A549 (cell line): Measurements from ENCODE around the gene CCDC154. TPM values are rescaled to one million over a fixed set of nuclear protein-coding genes. Genes with fewer than 3 reads are reported as not detected.

Source experiments
- ATAC-seq, 2 experiments: fragments of 200-7000 bp in 1 of 2; fragments of >200 bp in 1 of 2; cut with Nextera tagmentation in 1 of 2; cut with Tn5 transposase in 1 of 2; 3 replicates each; pipeline versions ENCODE4 v1.8.0 to v1.9.1; 2018 to 2020; ENCODE audit warnings: mild to moderate bottlenecking in 1 of 2, moderate library complexity in 1 of 2
- CTCF ChIA-PET: fragments of 300-600 bp; sonication (Branson Sonifier 250); formaldehyde crosslinking; extraction: SDS; loops from one replicate; lab custom pipeline; 2021; ENCODE audit warnings: antibody characterized with exemption, inconsistent platforms; lab: Yijun Ruan, JAX
- POLR2A ChIA-PET: fragments of 350-600 bp; formaldehyde crosslinking; extraction: SDS; loops from one replicate; lab custom pipeline; 2021; ENCODE audit warnings: antibody characterized with exemption, inconsistent platforms; lab: Yijun Ruan, JAX
- DNase-seq, 2 experiments: peaks; one replicate each; pipeline versions ENCODE4 v3.0.0 to v3.0.0-alpha.2; 2011 to 2016; ENCODE audit warnings: low read depth in 1 of 2, low spot score in 1 of 2
- FAIRE-seq: peaks from 2 replicates; lab custom pipeline; 2011; peaks lifted over from hg19 to GRCh38; lab: Jason Lieb, UNC
- H3K27ac ChIP-seq, 2 experiments: fragments of >200 bp; sonication (Bioruptor Twin); formaldehyde crosslinking; 3 replicates each; pipeline ENCODE4 v1.5.1; 2016 to 2017
- H3K4me1 ChIP-seq: fragments of >200 bp; sonication (Bioruptor Twin); formaldehyde crosslinking; 3 replicates; pipeline ENCODE4 v1.6.1; 2016
- H3K4me2 ChIP-seq: fragments of >200 bp; sonication (Bioruptor Twin); formaldehyde crosslinking; 3 replicates; pipeline ENCODE4 v1.6.1; 2016
- H3K4me3 ChIP-seq: fragments of >200 bp; sonication (Bioruptor Twin); formaldehyde crosslinking; 3 replicates; pipeline ENCODE4 v1.5.1; 2016
- H3K9me3 ChIP-seq: fragments of >200 bp; sonication (Bioruptor Twin); formaldehyde crosslinking; 3 replicates; pipeline ENCODE4 v1.6.1; 2016
- CHD2 ChIP-seq: fragments of 150-350 bp; IDR thresholded peaks from 2 replicates; pipeline ENCODE4 v1.6.1; 2014; ENCODE audit warnings: low read length; ENCODE audit not compliant: partially characterized antibody
- CHD4 ChIP-seq: fragments of 200-600 bp; sonication (generic); IDR thresholded peaks from 2 replicates; pipeline ENCODE4 v1.6.1; 2016; ENCODE audit warnings: antibody characterized with exemption, mild to moderate bottlenecking, borderline replicate concordance
- ESRRA ChIP-seq: fragments of 150-350 bp; IDR thresholded peaks from 2 replicates; pipeline ENCODE4 v1.6.1; 2014; ENCODE audit warnings: mild to moderate bottlenecking, low read length, borderline replicate concordance
- FOSL2 ChIP-seq, 2 experiments: fragments of 450-650 bp in 1 of 2; fragments of >200 bp in 1 of 2; sonication (Bioruptor Twin) in 1 of 2; formaldehyde crosslinking; IDR thresholded peaks; 2 replicates each; pipeline versions ENCODE4 v1.5.0 to v1.6.1; 2016 to 2020; ENCODE audit warnings: mild to moderate bottlenecking in 1 of 2, moderate library complexity in 1 of 2
- HEYL ChIP-seq: fragments of 250-450 bp; sonication (Bioruptor Pico); IDR thresholded peaks from 2 replicates; pipeline ENCODE4 v1.8.0; 2021; ENCODE audit warnings: mild to moderate bottlenecking, moderate library complexity
- HOXB13 ChIP-seq: fragments of 250-450 bp; sonication (Bioruptor Pico); IDR thresholded peaks from 2 replicates; pipeline ENCODE4 v1.5.0; 2020; ENCODE audit warnings: low read depth, mild to moderate bottlenecking, moderate library complexity
- JUNB ChIP-seq: fragments of >200 bp; sonication (Bioruptor Twin); formaldehyde crosslinking; IDR thresholded peaks from 2 replicates; pipeline ENCODE4 v1.6.1; 2016
- MAZ ChIP-seq: fragments of 150-350 bp; IDR thresholded peaks from 2 replicates; pipeline ENCODE4 v1.6.1; 2014; ENCODE audit warnings: antibody characterized with exemption, low read depth, low read length, borderline replicate concordance
- POLR2AphosphoS2 ChIP-seq: conservative IDR thresholded peaks from 2 replicates; pipeline ENCODE4 v1.6.1; 2012; ENCODE audit warnings: low read length, improper control_type of control experiment, inconsistent platforms
- RAD21 ChIP-seq, 2 experiments: fragments of >200 bp in 1 of 2; sonication (Bioruptor Twin) in 1 of 2; formaldehyde crosslinking in 1 of 2; IDR thresholded peaks in 1 of 2; conservative IDR thresholded peaks in 1 of 2; 2 replicates in 1 of 2; 3 replicates in 1 of 2; pipeline ENCODE4 v1.6.1; 2012 to 2018; ENCODE audit warnings: inconsistent platforms in 1 of 2
- RNF2 ChIP-seq: fragments of 200-600 bp; sonication (generic); IDR thresholded peaks from 2 replicates; pipeline ENCODE4 v1.6.1; 2016; ENCODE audit warnings: low read depth, mild to moderate bottlenecking, antibody characterized with exemption, moderate library complexity, borderline replicate concordance
- ZNF302 ChIP-seq: fragments of 250-450 bp; sonication (Bioruptor Pico); IDR thresholded peaks from 2 replicates; pipeline ENCODE4 v1.9.0; 2021; ENCODE audit warnings: inconsistent platforms, mild to moderate bottlenecking, moderate library complexity
- WGBS: methylation state at CpG from one replicate; pipeline ENCODE4 v1.1.6; 2017; ENCODE audit errors: missing lambda C conversion rate; 5-methylcytosine and 5-hydroxymethylcytosine counted together
- polyA plus RNA-seq, 4 experiments: library from polyadenylated mRNA; depleted of rRNA in 3 of 4; stranded (reverse); fragments of >200 nt; fragmentation: RNase III in 1 of 4; extraction: RNeasy Plus Mini Kit Qiagen cat#74134 plus additional on column Dnase treatment in 1 of 4; gene quantifications; 2 replicates in 3 of 4; 3 replicates in 1 of 4; pipeline ENCODE4 v1.2.3, GENCODE V29; 2011 to 2017
- TF ChIP-seq, protein P1 (sequence below): IDR thresholded peaks from 2 replicates; pipeline ENCODE4 v1.6.1; 2012
- TF ChIP-seq, protein P2 (sequence below): fragments of 250-450 bp; sonication (Bioruptor Pico); IDR thresholded peaks from 2 replicates; pipeline ENCODE4 v1.5.0; 2020; ENCODE audit warnings: low read depth, mild to moderate bottlenecking, moderate library complexity
- TF ChIP-seq, protein P3 (sequence below): fragments of 200-600 bp; sonication (generic); IDR thresholded peaks from 2 replicates; pipeline ENCODE4 v1.6.1; 2016; ENCODE audit warnings: antibody characterized with exemption, mild to moderate bottlenecking, moderate library complexity
- TF ChIP-seq, protein P4 (sequence below): IDR thresholded peaks from 2 replicates; pipeline ENCODE4 v1.6.1; 2012
- TF ChIP-seq, protein P5 (sequence below): fragments of 450-650 bp; IDR thresholded peaks from 2 replicates; pipeline ENCODE4 v1.6.1; 2014; ENCODE audit warnings: antibody characterized with exemption
- TF ChIP-seq, protein P6 (sequence below): fragments of 250-450 bp; sonication (Bioruptor Pico); IDR thresholded peaks from 2 replicates; pipeline ENCODE4 v1.5.0; 2021; ENCODE audit warnings: mild to moderate bottlenecking, moderate library complexity, borderline replicate concordance

Gene CCDC154
- polyA plus RNA-seq, 2 of the 4 experiments (the other 2 are of a cell fraction): 0.16 to 0.74 TPM

DNA sequence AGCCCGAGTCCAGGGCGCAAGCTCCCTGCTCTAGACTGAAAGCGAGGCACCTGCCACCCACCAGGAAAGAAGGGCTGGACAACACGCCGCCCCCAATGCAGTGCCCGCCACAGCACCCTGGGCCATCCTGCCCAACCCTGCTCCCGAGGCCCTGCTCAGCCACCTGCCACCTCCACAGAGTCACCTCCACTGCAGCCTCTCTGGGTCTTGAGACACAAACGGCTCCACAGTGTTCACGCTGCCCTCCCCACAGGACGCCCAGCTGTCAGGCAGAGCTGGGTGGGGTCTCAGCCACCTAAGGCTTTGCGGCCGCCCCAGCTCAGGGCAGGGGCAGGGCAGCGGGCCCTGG lies 21.2 kb upstream of the CCDC154 start:
- ATAC-seq: no peak
- no peak overlapping the region for H3K4me2 ChIP-seq
- no peaks in the 10 kb centered on the region for H3K9me3 ChIP-seq
- H3K4me3 ChIP-seq: no peak overlapping the region
- no peak for FAIRE-seq
- 93% methylated on average over 5 of the region's 13 CpGs for WGBS
- no peaks in the 10 kb centered on the region for H3K4me1 ChIP-seq
- CTCF ChIA-PET: no interaction called here
- no peak for TF ChIP-seq HOXB13 (CRISPR knock-in tag)
- TF ChIP-seq, protein P1, sequence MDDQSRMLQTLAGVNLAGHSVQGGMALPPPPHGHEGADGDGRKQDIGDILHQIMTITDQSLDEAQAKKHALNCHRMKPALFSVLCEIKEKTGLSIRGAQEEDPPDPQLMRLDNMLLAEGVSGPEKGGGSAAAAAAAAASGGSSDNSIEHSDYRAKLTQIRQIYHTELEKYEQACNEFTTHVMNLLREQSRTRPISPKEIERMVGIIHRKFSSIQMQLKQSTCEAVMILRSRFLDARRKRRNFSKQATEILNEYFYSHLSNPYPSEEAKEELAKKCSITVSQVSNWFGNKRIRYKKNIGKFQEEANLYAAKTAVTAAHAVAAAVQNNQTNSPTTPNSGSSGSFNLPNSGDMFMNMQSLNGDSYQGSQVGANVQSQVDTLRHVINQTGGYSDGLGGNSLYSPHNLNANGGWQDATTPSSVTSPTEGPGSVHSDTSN: no peak
- TF ChIP-seq POLR2AphosphoS2: no peak
- TF ChIP-seq RAD21 (conservative IDR thresholded peaks at IDR 0.05 in 1 of 2, IDR thresholded peaks at IDR 0.05 in 1 of 2): no peak
- TF ChIP-seq, protein P2, sequence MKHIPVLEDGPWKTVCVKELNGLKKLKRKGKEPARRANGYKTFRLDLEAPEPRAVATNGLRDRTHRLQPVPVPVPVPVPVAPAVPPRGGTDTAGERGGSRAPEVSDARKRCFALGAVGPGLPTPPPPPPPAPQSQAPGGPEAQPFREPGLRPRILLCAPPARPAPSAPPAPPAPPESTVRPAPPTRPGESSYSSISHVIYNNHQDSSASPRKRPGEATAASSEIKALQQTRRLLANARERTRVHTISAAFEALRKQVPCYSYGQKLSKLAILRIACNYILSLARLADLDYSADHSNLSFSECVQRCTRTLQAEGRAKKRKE (CRISPR knock-in tag): no peak
- POLR2A ChIA-PET: no interaction called here
- no peak overlapping the region for H3K27ac ChIP-seq
- no peak for DNase-seq

DNA sequence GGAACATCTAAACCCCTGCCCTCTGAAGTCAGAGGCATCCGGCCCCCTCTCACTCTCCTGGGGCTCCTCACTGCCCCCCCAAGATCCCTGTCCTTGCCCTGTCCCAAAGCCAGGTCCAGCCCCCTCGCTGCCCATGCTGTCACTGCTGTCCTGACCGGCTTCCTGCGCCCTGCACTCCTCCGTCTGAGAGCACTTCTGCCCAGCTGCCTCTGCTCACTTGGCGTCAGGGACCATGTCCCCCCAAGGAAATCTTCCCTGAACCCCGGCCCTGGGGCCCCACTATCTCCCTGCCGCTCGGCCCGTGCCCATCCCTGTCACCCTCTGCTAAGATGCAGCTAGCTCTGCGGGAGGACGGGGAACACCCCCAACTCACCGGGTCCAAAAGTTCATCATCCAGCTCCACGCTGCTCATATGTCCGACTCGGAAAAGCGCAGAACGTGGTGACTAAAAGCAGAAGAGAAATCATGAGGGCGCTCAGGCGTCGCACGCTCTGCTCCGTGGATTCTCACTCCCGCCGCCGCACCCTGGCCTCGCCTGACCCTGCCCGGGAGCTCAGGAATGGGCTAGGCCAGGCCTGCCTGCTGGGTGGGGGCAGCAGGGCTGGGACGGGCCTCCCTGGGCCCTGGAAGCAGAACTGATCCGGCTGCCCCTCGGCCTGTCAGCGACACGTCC lies 20.7 kb upstream of the CCDC154 start:
- no peak for FAIRE-seq
- Histone ChIP-seq H3K4me2 (no peak overlapping the region), H3K4me3 (no peak overlapping the region), H3K9me3 (no peaks in the 10 kb centered on the region), H3K27ac (no peak overlapping the region), H3K4me1 (no peaks in the 10 kb centered on the region)
- ATAC-seq: no peak
- no peak for DNase-seq
- ChIA-PET POLR2A (interaction anchor here (0.8 kb wide), 1 partner anchor 44 kb away, joined by 3 read pairs; the partner anchor contains the start of gene UQCC4), CTCF (no interaction called here)
- 90% methylated on average over 29 of the region's 33 CpGs for WGBS
- no peak for TF ChIP-seq CHD2
- TF ChIP-seq, protein P3, sequence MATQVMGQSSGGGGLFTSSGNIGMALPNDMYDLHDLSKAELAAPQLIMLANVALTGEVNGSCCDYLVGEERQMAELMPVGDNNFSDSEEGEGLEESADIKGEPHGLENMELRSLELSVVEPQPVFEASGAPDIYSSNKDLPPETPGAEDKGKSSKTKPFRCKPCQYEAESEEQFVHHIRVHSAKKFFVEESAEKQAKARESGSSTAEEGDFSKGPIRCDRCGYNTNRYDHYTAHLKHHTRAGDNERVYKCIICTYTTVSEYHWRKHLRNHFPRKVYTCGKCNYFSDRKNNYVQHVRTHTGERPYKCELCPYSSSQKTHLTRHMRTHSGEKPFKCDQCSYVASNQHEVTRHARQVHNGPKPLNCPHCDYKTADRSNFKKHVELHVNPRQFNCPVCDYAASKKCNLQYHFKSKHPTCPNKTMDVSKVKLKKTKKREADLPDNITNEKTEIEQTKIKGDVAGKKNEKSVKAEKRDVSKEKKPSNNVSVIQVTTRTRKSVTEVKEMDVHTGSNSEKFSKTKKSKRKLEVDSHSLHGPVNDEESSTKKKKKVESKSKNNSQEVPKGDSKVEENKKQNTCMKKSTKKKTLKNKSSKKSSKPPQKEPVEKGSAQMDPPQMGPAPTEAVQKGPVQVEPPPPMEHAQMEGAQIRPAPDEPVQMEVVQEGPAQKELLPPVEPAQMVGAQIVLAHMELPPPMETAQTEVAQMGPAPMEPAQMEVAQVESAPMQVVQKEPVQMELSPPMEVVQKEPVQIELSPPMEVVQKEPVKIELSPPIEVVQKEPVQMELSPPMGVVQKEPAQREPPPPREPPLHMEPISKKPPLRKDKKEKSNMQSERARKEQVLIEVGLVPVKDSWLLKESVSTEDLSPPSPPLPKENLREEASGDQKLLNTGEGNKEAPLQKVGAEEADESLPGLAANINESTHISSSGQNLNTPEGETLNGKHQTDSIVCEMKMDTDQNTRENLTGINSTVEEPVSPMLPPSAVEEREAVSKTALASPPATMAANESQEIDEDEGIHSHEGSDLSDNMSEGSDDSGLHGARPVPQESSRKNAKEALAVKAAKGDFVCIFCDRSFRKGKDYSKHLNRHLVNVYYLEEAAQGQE: no peak
- TF ChIP-seq ZNF302 (CRISPR knock-in tag): no peak
- TF ChIP-seq, protein P4, sequence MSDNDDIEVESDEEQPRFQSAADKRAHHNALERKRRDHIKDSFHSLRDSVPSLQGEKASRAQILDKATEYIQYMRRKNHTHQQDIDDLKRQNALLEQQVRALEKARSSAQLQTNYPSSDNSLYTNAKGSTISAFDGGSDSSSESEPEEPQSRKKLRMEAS: no peak
- TF ChIP-seq, protein P5, sequence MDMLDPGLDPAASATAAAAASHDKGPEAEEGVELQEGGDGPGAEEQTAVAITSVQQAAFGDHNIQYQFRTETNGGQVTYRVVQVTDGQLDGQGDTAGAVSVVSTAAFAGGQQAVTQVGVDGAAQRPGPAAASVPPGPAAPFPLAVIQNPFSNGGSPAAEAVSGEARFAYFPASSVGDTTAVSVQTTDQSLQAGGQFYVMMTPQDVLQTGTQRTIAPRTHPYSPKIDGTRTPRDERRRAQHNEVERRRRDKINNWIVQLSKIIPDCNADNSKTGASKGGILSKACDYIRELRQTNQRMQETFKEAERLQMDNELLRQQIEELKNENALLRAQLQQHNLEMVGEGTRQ: no peak
- TF ChIP-seq MAZ: no peak
- TF ChIP-seq RNF2: no peak
- TF ChIP-seq ESRRA: no peak
- TF ChIP-seq, protein P6, sequence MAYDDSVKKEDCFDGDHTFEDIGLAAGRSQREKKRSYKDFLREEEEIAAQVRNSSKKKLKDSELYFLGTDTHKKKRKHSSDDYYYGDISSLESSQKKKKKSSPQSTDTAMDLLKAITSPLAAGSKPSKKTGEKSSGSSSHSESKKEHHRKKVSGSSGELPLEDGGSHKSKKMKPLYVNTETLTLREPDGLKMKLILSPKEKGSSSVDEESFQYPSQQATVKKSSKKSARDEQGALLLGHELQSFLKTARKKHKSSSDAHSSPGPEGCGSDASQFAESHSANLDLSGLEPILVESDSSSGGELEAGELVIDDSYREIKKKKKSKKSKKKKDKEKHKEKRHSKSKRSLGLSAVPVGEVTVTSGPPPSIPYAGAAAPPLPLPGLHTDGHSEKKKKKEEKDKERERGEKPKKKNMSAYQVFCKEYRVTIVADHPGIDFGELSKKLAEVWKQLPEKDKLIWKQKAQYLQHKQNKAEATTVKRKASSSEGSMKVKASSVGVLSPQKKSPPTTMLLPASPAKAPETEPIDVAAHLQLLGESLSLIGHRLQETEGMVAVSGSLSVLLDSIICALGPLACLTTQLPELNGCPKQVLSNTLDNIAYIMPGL (CRISPR knock-in tag): no peak
- TF ChIP-seq, protein P2 (CRISPR knock-in tag): no peak
- TF ChIP-seq FOSL2 (IDR thresholded peaks at IDR 0.05): no peak
- TF ChIP-seq FOSL2 (CRISPR knock-in tag; IDR thresholded peaks at IDR 0.05): no peak
- no peak for TF ChIP-seq HEYL (CRISPR knock-in tag)
- no peak for TF ChIP-seq CHD4
- no peak for TF ChIP-seq JUNB
